Suprapubic skin (tissue), 4 donors: Measurements from ENCODE around the gene HOXA7.

ENCODE experiments used
- EP300 ChIP-seq: sonication (generic); formaldehyde crosslinking; IDR thresholded peaks from one replicate; pipeline ENCODE4 v1.6.1; 2017; ENCODE audit warnings: antibody characterized with exemption
- POLR2A ChIP-seq, 2 donors: fragments of 450-650 bp; IDR thresholded peaks; one replicate each; pipeline ENCODE4 v1.6.1; 2017; ENCODE audit warnings: antibody characterized with exemption in 2 of 2, mild to moderate bottlenecking in 2 of 2, moderate library complexity in 2 of 2
- POLR2AphosphoS5 ChIP-seq, 3 donors: sonication (generic); formaldehyde crosslinking; IDR thresholded peaks; one replicate each; pipeline ENCODE4 v1.6.1; 2017; ENCODE audit warnings: antibody characterized with exemption in 3 of 3
- TF ChIP-seq, protein P1 (sequence below), 2 donors: fragments of 200-600 bp in 1 of 2; fragments of 450-650 bp in 1 of 2; sonication (generic) in 1 of 2; IDR thresholded peaks; one replicate each; pipeline ENCODE4 v1.5.1; 2016 to 2019; ENCODE audit warnings: antibody characterized with exemption in 2 of 2, mild to moderate bottlenecking in 1 of 2, moderate library complexity in 1 of 2

DNA sequence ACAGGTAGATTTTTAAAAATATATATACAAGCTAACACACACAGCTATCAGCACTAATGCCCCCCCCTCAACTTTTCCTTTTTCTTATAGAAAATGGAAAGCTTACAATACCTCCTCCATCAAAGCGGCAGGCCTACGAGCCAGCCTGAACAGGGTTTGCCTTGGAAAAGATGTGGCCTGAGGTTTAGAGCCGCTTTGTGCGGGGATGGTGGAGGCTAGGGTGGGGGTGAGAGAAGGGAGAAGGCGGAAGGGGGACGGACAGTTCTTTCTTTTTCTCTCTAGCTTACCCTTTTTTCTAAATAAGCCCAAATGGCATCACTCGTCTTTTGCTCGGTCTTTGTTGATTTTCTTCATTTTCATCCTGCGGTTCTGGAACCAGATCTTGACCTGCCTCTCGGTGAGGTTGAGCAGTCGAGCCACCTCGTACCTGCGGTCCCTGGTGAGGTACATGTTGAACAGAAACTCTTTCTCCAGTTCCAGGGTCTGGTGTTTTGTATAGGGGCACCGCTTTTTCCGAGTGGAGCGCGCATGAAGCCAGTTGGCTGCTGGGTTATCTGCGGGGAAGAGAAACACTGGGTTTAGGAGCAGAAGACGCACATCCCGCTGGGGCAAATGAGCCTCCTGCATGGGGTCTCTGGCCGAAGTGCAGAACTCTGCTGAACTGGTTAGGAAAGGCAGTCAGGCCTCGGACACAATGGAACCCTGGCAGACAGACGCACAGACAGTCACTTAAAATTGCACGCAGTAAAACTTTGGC is 7.0 kb upstream of the HOXA7 start:
- TF ChIP-seq POLR2A (IDR thresholded peaks at IDR 0.05) (no peak), POLR2AphosphoS5 (IDR thresholded peaks at IDR 0.05) (no peak), EP300 (no peak)
- TF ChIP-seq, protein P1, sequence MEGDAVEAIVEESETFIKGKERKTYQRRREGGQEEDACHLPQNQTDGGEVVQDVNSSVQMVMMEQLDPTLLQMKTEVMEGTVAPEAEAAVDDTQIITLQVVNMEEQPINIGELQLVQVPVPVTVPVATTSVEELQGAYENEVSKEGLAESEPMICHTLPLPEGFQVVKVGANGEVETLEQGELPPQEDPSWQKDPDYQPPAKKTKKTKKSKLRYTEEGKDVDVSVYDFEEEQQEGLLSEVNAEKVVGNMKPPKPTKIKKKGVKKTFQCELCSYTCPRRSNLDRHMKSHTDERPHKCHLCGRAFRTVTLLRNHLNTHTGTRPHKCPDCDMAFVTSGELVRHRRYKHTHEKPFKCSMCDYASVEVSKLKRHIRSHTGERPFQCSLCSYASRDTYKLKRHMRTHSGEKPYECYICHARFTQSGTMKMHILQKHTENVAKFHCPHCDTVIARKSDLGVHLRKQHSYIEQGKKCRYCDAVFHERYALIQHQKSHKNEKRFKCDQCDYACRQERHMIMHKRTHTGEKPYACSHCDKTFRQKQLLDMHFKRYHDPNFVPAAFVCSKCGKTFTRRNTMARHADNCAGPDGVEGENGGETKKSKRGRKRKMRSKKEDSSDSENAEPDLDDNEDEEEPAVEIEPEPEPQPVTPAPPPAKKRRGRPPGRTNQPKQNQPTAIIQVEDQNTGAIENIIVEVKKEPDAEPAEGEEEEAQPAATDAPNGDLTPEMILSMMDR (IDR thresholded peaks at IDR 0.05) = no peak
